MM.1S (cell line): Measurements from ENCODE around the gene SPACA6.

Experiments
- DNase-seq: peaks from one replicate; pipeline ENCODE4 v3.0.0-alpha.2; 2015
- H2AFZ ChIP-seq: fragments of 300-600 bp; sonication (generic); 2 replicates; pipeline ENCODE4 v1.6.0; 2016; ENCODE audit warnings: antibody characterized with exemption, low read length
- H3F3A ChIP-seq: fragments of 300-600 bp; sonication (generic); 2 replicates; pipeline ENCODE4 v1.6.1; 2016; ENCODE audit warnings: mild to moderate bottlenecking, antibody characterized with exemption, low read length, moderate library complexity, mixed read lengths; ENCODE audit not compliant: insufficient read depth
- H3K27ac ChIP-seq: fragments of 300-600 bp; sonication (generic); 2 replicates; pipeline ENCODE4 v1.5.1; 2016; ENCODE audit warnings: mild to moderate bottlenecking, low read length
- H3K27me3 ChIP-seq: fragments of 300-600 bp; sonication (generic); replicated peaks from 2 replicates; pipeline ENCODE4 v1.6.0; 2016; ENCODE audit warnings: low read length; ENCODE audit not compliant: insufficient read depth
- H3K36me3 ChIP-seq: fragments of 300-600 bp; sonication (generic); replicated peaks from 2 replicates; pipeline ENCODE4 v1.6.1; 2016; ENCODE audit warnings: mild to moderate bottlenecking, low read length, mixed read lengths; ENCODE audit not compliant: insufficient read depth
- H3K4me1 ChIP-seq: fragments of 300-600 bp; sonication (generic); 2 replicates; pipeline ENCODE4 v1.6.1; 2016; ENCODE audit warnings: low read length, mixed read lengths
- H3K4me2 ChIP-seq: fragments of 300-600 bp; sonication (generic); 2 replicates; pipeline ENCODE4 v1.6.0; 2016; ENCODE audit warnings: low read depth, low read length
- H3K4me3 ChIP-seq: fragments of 300-600 bp; sonication (generic); 2 replicates; pipeline ENCODE4 v1.5.1; 2016; ENCODE audit warnings: low read length, mixed read lengths
- H3K79me2 ChIP-seq: fragments of 300-600 bp; sonication (generic); 2 replicates; pipeline ENCODE4 v1.6.1; 2016; ENCODE audit warnings: mixed run types, low read length, mixed read lengths
- H3K9ac ChIP-seq: fragments of 300-600 bp; sonication (generic); 2 replicates; pipeline ENCODE4 v1.6.1; 2016; ENCODE audit warnings: low read length, mixed read lengths
- H3K9me2 ChIP-seq: fragments of 300-600 bp; sonication (generic); replicated peaks from 2 replicates; pipeline ENCODE4 v1.6.1; 2016; ENCODE audit warnings: mild to moderate bottlenecking, low read length, mixed read lengths; ENCODE audit not compliant: insufficient read depth
- H3K9me3 ChIP-seq: fragments of 300-600 bp; sonication (generic); replicated peaks from 2 replicates; pipeline ENCODE4 v1.6.1; 2016; ENCODE audit warnings: mild to moderate bottlenecking, low read length, mixed read lengths; ENCODE audit not compliant: insufficient read depth
- H4K20me1 ChIP-seq: fragments of 300-600 bp; sonication (generic); 2 replicates; pipeline ENCODE4 v1.6.1; 2016; ENCODE audit warnings: mild to moderate bottlenecking, low read length, moderate library complexity, mixed read lengths; ENCODE audit not compliant: insufficient read depth
- EZH2 ChIP-seq: fragments of 300-600 bp; sonication (generic); optimal IDR thresholded peaks from 2 replicates; pipeline ENCODE3; 2017; ENCODE audit warnings: low read depth, mild to moderate bottlenecking, antibody characterized with exemption, low read length, mixed read lengths
- EZH2phosphoT487 ChIP-seq: fragments of 300-600 bp; sonication (generic); IDR thresholded peaks from 2 replicates; pipeline ENCODE4 v1.6.1; 2018; ENCODE audit warnings: antibody characterized with exemption, low read length
- TF ChIP-seq, protein P1 (sequence below): fragments of 300-600 bp; sonication (generic); IDR thresholded peaks from 2 replicates; pipeline ENCODE4 v1.5.1; 2016; ENCODE audit warnings: antibody characterized with exemption, low read length, mixed read lengths

The SPACA6 gene

DNA sequence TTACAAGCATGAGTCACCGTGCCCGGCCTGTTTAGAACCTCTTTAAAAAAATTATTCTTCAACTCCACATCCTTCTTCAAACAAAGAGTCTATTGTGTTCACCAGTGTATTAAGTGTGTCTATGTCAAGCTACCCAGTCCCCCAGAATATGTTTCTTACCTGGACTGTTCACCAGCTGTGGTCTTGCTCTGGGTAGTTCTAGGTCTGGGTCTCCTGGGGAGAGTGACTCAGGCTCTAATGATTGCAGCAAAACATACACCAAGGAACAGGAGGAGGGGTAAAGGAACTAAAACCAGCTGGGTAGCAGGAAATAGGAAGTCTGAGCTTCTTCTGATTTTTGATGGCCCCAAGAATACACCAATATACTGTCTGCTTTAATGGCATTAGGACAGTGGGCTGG is 58.5 kb downstream of the SPACA6 start, which contains the start of gene FPR1:
TSS of gene FPR1 (minus strand) at position 224 of the 400 bp plus-strand sequence. CDS start 4,884 bp downstream, outside the sequence.
- Histone ChIP-seq H3K79me2 (no peaks in the 10 kb centered on the region), H3K4me3 (no peak within 1 kb of the TSS), H4K20me1 (no peaks in the 10 kb centered on the region), H2AFZ (no peak within 1 kb of the TSS), H3K36me3 (no peaks in the 10 kb centered on the region), H3K9ac (no peak within 1 kb of the TSS), H3K4me1 (no peaks in the 10 kb centered on the region), H3K9me2 (no peaks in the 10 kb centered on the region), H3K27ac (no peak within 1 kb of the TSS), H3F3A (no peaks in the 10 kb centered on the region), H3K4me2 (no peak within 1 kb of the TSS), H3K9me3 (no peaks in the 10 kb centered on the region), H3K27me3 (no peaks in the 10 kb centered on the region)
- no peak for TF ChIP-seq EZH2phosphoT487
- TF ChIP-seq, protein P1, sequence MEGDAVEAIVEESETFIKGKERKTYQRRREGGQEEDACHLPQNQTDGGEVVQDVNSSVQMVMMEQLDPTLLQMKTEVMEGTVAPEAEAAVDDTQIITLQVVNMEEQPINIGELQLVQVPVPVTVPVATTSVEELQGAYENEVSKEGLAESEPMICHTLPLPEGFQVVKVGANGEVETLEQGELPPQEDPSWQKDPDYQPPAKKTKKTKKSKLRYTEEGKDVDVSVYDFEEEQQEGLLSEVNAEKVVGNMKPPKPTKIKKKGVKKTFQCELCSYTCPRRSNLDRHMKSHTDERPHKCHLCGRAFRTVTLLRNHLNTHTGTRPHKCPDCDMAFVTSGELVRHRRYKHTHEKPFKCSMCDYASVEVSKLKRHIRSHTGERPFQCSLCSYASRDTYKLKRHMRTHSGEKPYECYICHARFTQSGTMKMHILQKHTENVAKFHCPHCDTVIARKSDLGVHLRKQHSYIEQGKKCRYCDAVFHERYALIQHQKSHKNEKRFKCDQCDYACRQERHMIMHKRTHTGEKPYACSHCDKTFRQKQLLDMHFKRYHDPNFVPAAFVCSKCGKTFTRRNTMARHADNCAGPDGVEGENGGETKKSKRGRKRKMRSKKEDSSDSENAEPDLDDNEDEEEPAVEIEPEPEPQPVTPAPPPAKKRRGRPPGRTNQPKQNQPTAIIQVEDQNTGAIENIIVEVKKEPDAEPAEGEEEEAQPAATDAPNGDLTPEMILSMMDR = no peak
- TF ChIP-seq EZH2 = no peak
- DNase-seq = no peak

DNA sequence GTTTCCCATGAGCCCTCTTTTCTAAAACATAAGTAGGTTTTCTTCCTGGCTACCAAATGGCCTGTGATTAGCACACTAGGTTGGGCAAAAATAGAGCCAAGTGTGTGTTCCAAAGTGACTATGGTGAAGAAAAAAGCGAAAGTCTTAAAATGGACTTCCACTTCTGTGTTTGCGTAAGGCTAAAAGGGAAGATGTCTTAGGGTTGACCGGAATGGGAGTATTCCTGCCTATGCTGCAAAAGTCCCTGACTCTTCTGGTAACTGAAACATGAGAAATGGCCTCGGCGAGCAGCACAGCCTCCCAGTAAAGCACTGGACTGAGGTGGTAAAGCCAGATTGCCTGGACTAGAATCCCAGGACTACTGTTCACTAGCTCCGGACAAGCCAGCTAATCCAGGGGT is 61.0 kb downstream of the SPACA6 start:
- Histone ChIP-seq H4K20me1 (no peaks in the 10 kb centered on the region), H2AFZ (no peak overlapping the region), H3K36me3 (no peaks in the 10 kb centered on the region), H3K79me2 (no peaks in the 10 kb centered on the region), H3K9me3 (no peaks in the 10 kb centered on the region), H3K9ac (no peak overlapping the region), H3K4me1 (no peaks in the 10 kb centered on the region), H3K9me2 (no peaks in the 10 kb centered on the region), H3K27me3 (no peaks in the 10 kb centered on the region), H3K27ac (no peak overlapping the region), H3K4me2 (no peak overlapping the region), H3K4me3 (no peak overlapping the region), H3F3A (no peaks in the 10 kb centered on the region)
- TF ChIP-seq EZH2phosphoT487 (no peak), EZH2 (no peak)
- TF ChIP-seq, protein P1 = no peak
- no peak for DNase-seq

DNA sequence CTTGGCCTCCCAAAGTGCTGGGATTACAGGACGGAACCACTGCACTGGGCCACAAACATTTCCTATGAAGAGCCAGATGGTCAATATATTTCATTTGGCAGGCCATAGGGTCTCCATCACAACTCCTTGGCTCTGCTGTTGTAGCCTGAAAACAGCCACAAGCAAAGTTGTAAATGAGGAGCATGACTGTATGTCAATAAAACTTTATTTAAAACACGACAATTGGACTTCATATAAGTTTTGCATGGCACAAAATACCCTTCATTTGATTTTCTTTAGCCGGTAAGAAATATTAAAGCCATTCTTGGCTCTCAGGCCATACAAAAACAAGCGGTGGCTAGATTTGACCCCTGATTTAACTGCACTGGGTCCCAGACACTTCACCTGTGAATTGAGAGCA is 61.6 kb downstream of the SPACA6 start:
- Histone ChIP-seq H3K36me3 (no peaks in the 10 kb centered on the region), H3K79me2 (no peaks in the 10 kb centered on the region), H3F3A (no peaks in the 10 kb centered on the region), H3K4me1 (no peaks in the 10 kb centered on the region), H2AFZ (no peak overlapping the region), H3K27ac (no peak overlapping the region), H3K4me3 (no peak overlapping the region), H3K9ac (no peak overlapping the region), H3K9me3 (no peaks in the 10 kb centered on the region), H3K27me3 (no peaks in the 10 kb centered on the region), H3K4me2 (no peak overlapping the region), H4K20me1 (no peaks in the 10 kb centered on the region), H3K9me2 (no peaks in the 10 kb centered on the region)
- no peak for DNase-seq
- TF ChIP-seq, protein P1 = no peak
- TF ChIP-seq EZH2 (no peak), EZH2phosphoT487 (no peak)
